Measurements from ENCODE around the gene IGFL2. TPM values are rescaled to one million over a fixed set of nuclear protein-coding genes. Genes with fewer than 3 reads are reported as not detected.
"Not testable (repeated sequence)": the region's sequence is repeated elsewhere in the genome, so short reads cannot be mapped to it uniquely, and the experiment has no call there.

IGFL2 gene
- not detected in 2 replicates for total RNA-seq

GRCh38 chr19:46147791-46148288 is at the start of gene IGFL2:
IGFL2 (plus strand) TSS chr19:46148238; CDS start chr19:46148279, 41 bp downstream.
- no peak for DNase-seq (ENCODE audit: low read depth, low spot score)

- DNase-seq (ENCODE audit: low read depth, low spot score) = no peak
Measured at GRCh38 chr19:46100344-46100743, 47.7 kb upstream of the IGFL2 start.

- DNase-seq (ENCODE audit: low read depth, low spot score) = no peak
Measured at GRCh38 chr19:46101293-46101692, 46.7 kb upstream of the IGFL2 start.

- not testable (repeated sequence) for DNase-seq (ENCODE audit: low read depth, low spot score)
Measured at GRCh38 chr19:46102333-46102732, 45.7 kb upstream of the IGFL2 start.

- DNase-seq (ENCODE audit: low read depth, low spot score) = no peak
Measured at GRCh38 chr19:46107371-46107770, 40.7 kb upstream of the IGFL2 start.

GRCh38 chr19:46109876-46110275 is 38.2 kb upstream of the IGFL2 start:
- no peak for DNase-seq (ENCODE audit: low read depth, low spot score)

GRCh38 chr19:46111376-46111775 is 36.7 kb upstream of the IGFL2 start:
- DNase-seq (ENCODE audit: low read depth, low spot score) = no peak

- no peak for DNase-seq (ENCODE audit: low read depth, low spot score)
Measured at GRCh38 chr19:46112527-46112926, 35.5 kb upstream of the IGFL2 start.

- no peak for DNase-seq (ENCODE audit: low read depth, low spot score)
Measured at GRCh38 chr19:46113726-46114125, 34.3 kb upstream of the IGFL2 start.

- no peak for DNase-seq (ENCODE audit: low read depth, low spot score)
Measured at GRCh38 chr19:46115396-46116106, 32.5 kb upstream of the IGFL2 start.

GRCh38 chr19:46116121-46116520 is 31.9 kb upstream of the IGFL2 start:
- no peak for DNase-seq (ENCODE audit: low read depth, low spot score)

GRCh38 chr19:46118136-46118535 is 29.9 kb upstream of the IGFL2 start:
- DNase-seq (ENCODE audit: low read depth, low spot score) = no peak

GRCh38 chr19:46124638-46125115 is 23.4 kb upstream of the IGFL2 start, which contains the start of gene IGFL3:
IGFL3 (minus strand) TSS chr19:46124688; CDS start chr19:46124649, 39 bp downstream.
- DNase-seq (ENCODE audit: low read depth, low spot score) = no peak

- DNase-seq (ENCODE audit: low read depth, low spot score) = no peak
Measured at GRCh38 chr19:46125447-46125846, 22.6 kb upstream of the IGFL2 start.

GRCh38 chr19:46126086-46126580 is 21.9 kb upstream of the IGFL2 start:
- DNase-seq (ENCODE audit: low read depth, low spot score) = no peak

- DNase-seq (ENCODE audit: low read depth, low spot score) = no peak
Measured at GRCh38 chr19:46131485-46132143, 16.4 kb upstream of the IGFL2 start.

- no peak for DNase-seq (ENCODE audit: low read depth, low spot score)
Measured at GRCh38 chr19:46132508-46133100, 15.4 kb upstream of the IGFL2 start.

- DNase-seq (ENCODE audit: low read depth, low spot score) = peak; percentile 98
Measured at GRCh38 chr19:46133101-46133627, 14.9 kb upstream of the IGFL2 start.

- DNase-seq (ENCODE audit: low read depth, low spot score) = no peak
Measured at GRCh38 chr19:46133777-46134241, 14.2 kb upstream of the IGFL2 start.

GRCh38 chr19:46134527-46134926 is 13.5 kb upstream of the IGFL2 start:
- DNase-seq (ENCODE audit: low read depth, low spot score) = no peak

- DNase-seq (ENCODE audit: low read depth, low spot score) = no peak
Measured at GRCh38 chr19:46137915-46138473, 10.0 kb upstream of the IGFL2 start.
